GM19467 (cell line): Measurements from ENCODE around the gene LOXL3.
"Not testable (repeated sequence)": the region's sequence is repeated elsewhere in the genome, so short reads cannot be mapped to it uniquely, and the experiment has no call there.

ENCODE experiments used
- ATAC-seq: cut with Tn5 transposase; IDR thresholded peaks from one replicate; pipeline ENCODE4 v1.9.1; 2021; ENCODE audit warnings: mild to moderate bottlenecking, moderate library complexity; ENCODE audit not compliant: unreplicated experiment

Gene LOXL3

GRCh38 chr2:74573747-74574562, 20.2 kb upstream of the LOXL3 start:
- ATAC-seq: peak; percentile 47

GRCh38 chr2:74572178-74572925, 18.6 kb upstream of the LOXL3 start:
- no peak for ATAC-seq

GRCh38 chr2:74571058-74571457, 17.3 kb upstream of the LOXL3 start:
- peak; percentile 49 for ATAC-seq

- ATAC-seq: no peak
These were observed 15.9 kb upstream of the LOXL3 start for GRCh38 chr2:74569686-74570085.

GRCh38 chr2:74567881-74568280, 14.1 kb upstream of the LOXL3 start:
- no peak for ATAC-seq

- no peak for ATAC-seq
These were observed 13.0 kb upstream of the LOXL3 start for GRCh38 chr2:74566754-74567085.

- no peak for ATAC-seq
These were observed 12.5 kb upstream of the LOXL3 start for GRCh38 chr2:74566076-74566753.

GRCh38 chr2:74564222-74564621, 10.5 kb upstream of the LOXL3 start:
- no peak for ATAC-seq

GRCh38 chr2:74562126-74562775, 8.5 kb upstream of the LOXL3 start:
- no peak for ATAC-seq

GRCh38 chr2:74561022-74561421, 7.3 kb upstream of the LOXL3 start:
- ATAC-seq: not testable (repeated sequence)

GRCh38 chr2:74560591-74560990, 6.8 kb upstream of the LOXL3 start:
- ATAC-seq: no peak

GRCh38 chr2:74559912-74560311, 6.2 kb upstream of the LOXL3 start:
- no peak for ATAC-seq

GRCh38 chr2:74558284-74559230, 4.8 kb upstream of the LOXL3 start:
- ATAC-seq: no peak

GRCh38 chr2:74556831-74557370, 3.2 kb upstream of the LOXL3 start:
- no peak for ATAC-seq

GRCh38 chr2:74556159-74556558, 2.4 kb upstream of the LOXL3 start:
- ATAC-seq: no peak

- no peak for ATAC-seq
These were observed 1.9 kb upstream of the LOXL3 start for GRCh38 chr2:74555610-74556103.

GRCh38 chr2:74554820-74555531, 1.2 kb upstream of the LOXL3 start:
- ATAC-seq: peak; percentile 37

- no peak for ATAC-seq
These were observed 579 bp downstream of the LOXL3 start for GRCh38 chr2:74552914-74553811.
